ENCODE measurements around the gene SLC39A6.
"Not testable (repeated sequence)": the region's sequence is repeated elsewhere in the genome, so short reads cannot be mapped to it uniquely, and the experiment has no call there.

The SLC39A6 gene

GRCh38 chr18:36132756-36133155 lies 3.6 kb upstream of the SLC39A6 start:
- DNase-seq = no peak

DNA sequence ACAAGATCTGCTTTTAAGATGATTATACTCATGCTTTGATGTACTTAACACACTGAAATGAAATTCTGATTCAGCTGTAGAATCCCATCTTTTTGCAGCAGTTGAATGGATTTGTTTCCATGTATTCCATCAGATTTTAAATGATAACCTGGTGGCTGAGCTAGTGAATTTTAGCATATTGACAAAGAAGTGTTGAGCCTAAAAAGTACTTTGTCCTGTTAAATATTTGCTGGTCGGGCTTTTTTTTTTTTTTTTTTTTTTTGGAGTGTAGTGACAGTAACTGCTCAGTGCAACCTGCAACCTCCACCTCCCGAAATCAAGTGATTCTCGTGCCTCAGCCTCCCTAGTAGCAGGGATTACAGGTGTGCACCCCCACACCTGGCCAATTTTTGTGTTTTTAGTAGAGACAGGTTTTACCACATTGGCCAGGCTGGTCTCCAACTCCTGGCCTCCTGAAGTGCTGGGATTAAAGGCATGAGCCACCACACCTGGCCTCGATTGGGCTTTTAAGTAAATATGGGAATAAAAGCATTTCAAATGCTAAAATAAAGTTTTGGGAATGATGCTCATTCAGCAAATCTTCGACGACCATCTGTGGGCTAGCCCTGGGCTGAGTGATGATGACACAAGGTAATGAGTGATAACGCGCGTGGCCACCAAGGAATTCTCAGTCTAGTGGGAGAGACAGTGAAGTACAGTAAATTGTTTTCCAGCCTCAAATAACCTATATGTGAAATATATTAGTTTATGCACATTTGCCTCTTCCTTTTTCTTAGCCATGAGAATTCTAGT lies 2.7 kb upstream of the SLC39A6 start:
- no peak for DNase-seq

- DNase-seq = no peak
Measured at GRCh38 chr18:36130883-36131653, 1.9 kb upstream of the SLC39A6 start.

DNA sequence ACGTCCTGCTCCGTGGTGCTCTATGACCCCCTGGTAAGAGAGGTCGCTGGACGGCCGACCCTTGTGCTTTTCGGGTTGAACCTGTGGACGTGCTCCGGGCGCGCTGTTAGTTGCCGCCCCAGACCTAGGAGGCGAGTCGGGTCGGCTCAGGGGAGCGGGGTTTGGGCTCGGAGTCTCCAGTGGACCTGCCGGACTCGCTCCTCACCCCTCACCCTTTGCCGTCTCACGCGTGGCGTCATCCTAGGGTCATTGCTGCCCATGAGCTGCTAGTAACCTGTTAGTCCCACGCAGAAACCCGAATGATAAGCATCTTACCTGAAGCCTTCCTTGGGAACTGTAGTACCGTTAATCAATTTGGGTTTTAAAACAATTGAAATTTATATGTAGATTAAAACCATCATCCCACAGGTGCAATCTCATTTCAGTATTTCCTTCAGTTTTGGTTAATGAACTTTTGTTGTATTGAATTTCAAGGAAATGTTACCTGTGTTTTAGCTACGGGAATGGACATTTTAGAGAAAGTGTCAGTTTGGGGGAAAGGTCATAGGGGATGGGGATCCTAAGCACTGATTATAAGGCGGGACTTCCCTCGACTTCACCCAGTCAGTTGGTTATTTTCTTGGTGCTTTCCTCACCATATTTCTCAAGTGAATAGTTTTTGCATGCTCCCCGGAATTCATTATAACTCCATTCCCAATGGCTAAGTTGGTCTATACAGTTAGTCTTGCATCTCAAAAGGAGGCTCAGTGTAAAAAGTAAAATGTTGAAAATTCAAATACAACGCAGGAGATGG lies 1.1 kb upstream of the SLC39A6 start:
- DNase-seq = no peak

GRCh38 chr18:36128907-36129299 lies 237 bp downstream of the SLC39A6 start:
- DNase-seq = no peak

- DNase-seq = no peak
Measured at GRCh38 chr18:36128530-36128870, 640 bp downstream of the SLC39A6 start.

GRCh38 chr18:36127836-36128529 lies 1.2 kb downstream of the SLC39A6 start:
- DNase-seq = no peak

DNA sequence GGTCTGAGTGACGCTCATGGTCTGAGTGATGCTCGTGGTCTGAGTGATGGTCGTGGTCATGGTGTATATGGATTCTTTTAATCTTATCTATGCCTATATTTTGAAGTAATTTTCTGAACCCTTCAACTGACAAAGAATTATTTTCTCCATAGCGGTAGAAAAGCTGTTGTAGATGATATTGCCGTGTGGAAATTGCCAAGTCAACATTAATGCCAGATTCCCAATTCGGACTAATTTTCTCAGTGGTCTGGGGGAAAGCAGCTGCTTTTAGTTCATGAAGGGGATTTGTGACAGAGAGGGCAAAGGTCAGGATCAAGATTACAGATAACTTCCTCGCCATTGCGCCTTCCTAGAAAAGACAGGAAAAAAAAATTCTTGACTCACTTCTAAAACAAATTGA lies 2.5 kb downstream of the SLC39A6 start:
- DNase-seq = no peak

DNA sequence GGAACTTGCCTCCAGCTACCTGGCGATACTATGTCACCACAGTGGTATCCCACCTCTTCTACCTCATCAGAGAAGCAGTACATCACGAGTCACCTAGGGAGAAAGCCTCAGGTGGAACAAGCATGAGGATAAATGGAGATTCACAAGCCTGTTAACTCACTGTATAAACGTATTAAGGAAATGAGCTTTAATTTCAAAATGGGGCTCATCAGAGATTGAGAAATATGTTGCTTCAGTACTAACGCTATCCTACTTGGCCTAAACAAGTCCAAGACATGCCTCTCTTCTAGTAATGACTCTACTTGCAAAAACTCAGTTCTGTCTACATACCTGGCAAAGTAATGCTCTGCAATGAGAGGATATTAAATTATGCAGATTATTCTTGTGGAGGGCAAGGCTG lies 4.3 kb downstream of the SLC39A6 start:
- DNase-seq = no peak

DNA sequence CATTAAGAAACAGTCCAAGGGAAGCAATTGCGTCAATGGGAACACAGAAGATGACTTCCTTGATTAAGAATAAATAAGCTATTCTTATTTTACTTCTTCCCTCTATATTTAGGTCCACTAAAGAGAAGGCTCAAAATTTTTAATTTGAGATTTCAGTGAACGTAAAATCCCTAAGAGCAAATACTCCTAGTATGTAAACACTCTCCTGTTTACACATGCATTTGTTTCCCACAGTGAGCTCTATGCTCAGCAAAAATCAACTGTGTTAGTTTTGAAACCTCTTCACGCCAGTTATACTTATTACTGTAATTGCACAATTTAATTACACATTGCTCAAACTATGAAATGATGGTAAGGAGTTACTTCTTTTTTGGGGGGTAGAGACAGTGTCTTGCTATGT lies 8.8 kb downstream of the SLC39A6 start:
- no peak for DNase-seq

- DNase-seq = not testable (repeated sequence)
Measured at GRCh38 chr18:36116771-36117170, 12.4 kb downstream of the SLC39A6 start.

DNA sequence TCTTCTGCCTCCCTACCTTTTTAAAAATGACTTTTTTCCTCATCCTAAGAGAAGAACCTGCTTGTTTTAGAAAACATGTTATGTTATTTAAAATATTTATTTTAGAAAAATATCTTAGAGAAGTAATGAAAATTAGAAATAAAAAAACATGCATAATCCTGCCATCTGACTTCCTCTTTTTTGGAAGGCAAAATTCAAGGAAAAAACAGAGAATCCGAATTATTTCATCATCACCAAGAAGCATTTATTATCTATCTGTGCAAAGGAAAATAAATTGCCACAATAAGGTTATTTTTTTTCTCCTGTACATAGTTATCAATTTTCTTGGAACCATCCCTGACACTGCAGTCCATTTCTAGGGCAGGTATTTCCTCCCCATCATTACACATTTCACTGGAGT lies 14.4 kb downstream of the SLC39A6 start:
- DNase-seq = no peak

- DNase-seq = no peak
Measured at GRCh38 chr18:36114251-36114650, 14.9 kb downstream of the SLC39A6 start.

GRCh38 chr18:36112302-36112701 lies 16.8 kb downstream of the SLC39A6 start:
- DNase-seq = no peak

GRCh38 chr18:36109737-36110136 lies 19.4 kb downstream of the SLC39A6 start:
- no peak for DNase-seq

DNA sequence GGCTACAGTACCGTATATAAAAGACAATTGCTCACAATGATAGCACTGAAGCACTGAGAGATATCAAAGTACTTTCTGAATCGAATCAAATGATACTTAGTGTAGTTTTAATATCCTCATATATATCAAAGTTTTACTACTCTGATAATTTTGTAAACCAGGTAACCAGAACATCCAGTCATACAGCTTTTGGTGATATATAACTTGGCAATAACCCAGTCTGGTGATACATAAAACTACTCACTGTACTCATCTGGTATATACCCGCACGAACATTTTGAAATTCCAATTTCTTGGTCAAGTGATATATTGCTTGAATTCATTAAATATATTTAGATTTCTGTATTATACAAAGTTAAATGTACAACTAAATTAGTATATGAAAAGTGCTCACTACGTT lies 20.5 kb downstream of the SLC39A6 start:
- DNase-seq = no peak

DNA sequence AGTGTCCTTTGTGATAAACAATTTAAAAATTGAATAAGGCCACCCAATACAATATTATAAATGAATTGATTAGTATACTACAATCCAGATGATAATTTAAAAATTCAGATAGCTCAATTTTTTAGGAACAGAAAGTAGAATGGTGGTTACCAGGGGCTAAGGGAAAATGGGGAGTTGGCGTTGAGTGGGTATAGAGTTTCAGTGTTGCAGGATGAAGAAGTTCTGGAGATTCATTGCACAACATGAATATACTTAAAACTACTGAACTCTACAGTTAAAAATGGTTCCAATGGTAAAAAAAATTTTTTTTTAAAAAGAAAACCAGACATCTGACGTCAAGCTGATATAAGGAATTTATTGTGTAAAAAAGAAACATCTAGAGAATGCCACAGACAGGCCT lies 20.9 kb downstream of the SLC39A6 start:
- no peak for DNase-seq

DNA sequence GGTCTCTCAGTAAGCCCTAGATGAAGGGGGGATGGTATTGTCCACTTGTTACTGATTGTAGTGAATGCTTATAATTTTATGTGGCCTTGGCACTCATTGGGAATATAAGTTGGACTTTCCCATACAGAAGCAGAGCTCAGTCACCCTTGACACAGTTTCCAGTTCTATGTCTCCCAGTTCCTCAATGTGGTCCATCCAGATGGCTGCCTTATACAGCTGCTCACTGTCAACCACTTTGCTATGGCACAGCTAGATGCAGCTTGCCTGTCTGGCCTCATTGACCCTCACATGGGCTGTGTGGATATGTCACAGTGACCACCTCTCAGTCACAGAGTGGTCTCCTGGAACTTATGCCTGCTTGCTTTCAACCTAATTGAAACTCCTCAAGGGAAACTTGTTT lies 21.7 kb downstream of the SLC39A6 start:
- no peak for DNase-seq

DNA sequence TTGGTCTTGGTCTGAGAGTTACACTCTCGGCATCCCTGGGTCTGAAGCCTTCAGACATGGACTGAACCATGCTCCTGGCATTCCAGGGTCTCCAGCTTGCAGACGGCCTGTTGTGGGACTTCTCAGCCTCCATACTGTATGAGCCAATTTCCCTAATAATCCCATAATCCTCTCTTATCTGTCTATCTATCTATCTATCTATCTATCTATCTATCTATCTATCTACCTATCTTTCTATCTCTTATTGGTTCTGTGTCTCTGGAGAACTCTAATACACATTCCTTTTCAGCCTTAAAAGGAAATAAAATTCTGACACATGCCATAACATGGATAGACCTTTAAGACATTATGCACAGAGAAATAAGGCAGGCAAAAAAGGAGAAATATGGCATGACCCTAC lies 24.4 kb downstream of the SLC39A6 start:
- DNase-seq = no peak

- DNase-seq = no peak
Measured at GRCh38 chr18:36101943-36102342, 27.2 kb downstream of the SLC39A6 start.

- no peak for DNase-seq
Measured at GRCh38 chr18:36099311-36099710, 29.8 kb downstream of the SLC39A6 start.

GRCh38 chr18:36096955-36097354 lies 32.2 kb downstream of the SLC39A6 start:
- DNase-seq = no peak

GRCh38 chr18:36095936-36096519 lies 33.1 kb downstream of the SLC39A6 start:
- no peak for DNase-seq
